K562 (cell line): Measurements from ENCODE around the gene USP35. TPM values are rescaled to one million over a fixed set of nuclear protein-coding genes. Genes with fewer than 3 reads are reported as not detected.

Experiments used
- CHD7 ChIP-seq: fragments of 200-600 bp; sonication (generic); IDR thresholded peaks from one replicate; pipeline ENCODE4 v1.6.1; 2012; ENCODE audit warnings: mild to moderate bottlenecking, low read depth, low read length, inconsistent platforms
- polyA plus RNA-seq, 8 experiments: library from polyadenylated mRNA; depleted of rRNA in 4 of 8; stranded (reverse) in 5 of 8; unstranded in 3 of 8; fragments of >200 nt; fragmentation: Nextera tagmentation in 2 of 8; fragmentation: Illumina TruSeq in 1 of 8; extraction: Ambion mirVana in 2 of 8; extraction: Trizol in 1 of 8; gene quantifications; 2 replicates each; pipeline versions ENCODE4 v1.2.1 to v1.2.3, GENCODE V29; 2011 to 2014; ENCODE audit warnings: inconsistent platforms in 1 of 8, missing spikeins in 1 of 8
- total RNA-seq, 7 experiments: library from RNA; depleted of rRNA in 6 of 7; stranded (reverse); fragments of >200 nt in 6 of 7; fragmentation: Illumina TruSeq in 2 of 7; extraction: Trizol in 2 of 7; gene quantifications; 2 replicates each; pipeline versions ENCODE4 v1.2.1 to v1.2.3, GENCODE V29; 2011 to 2021; ENCODE audit warnings: low replicate concordance in 1 of 7

Gene USP35
- total and polyA plus RNA-seq, 9 of the 15 experiments (the other 6 are each of a cell fraction or from before 2014, with no cell fraction given): 0.01 to 4.8 (median 3.6) TPM

- TF ChIP-seq CHD7: no peak
Measured at GRCh38 chr11:78248903-78249302, 60.2 kb downstream of the USP35 start (continued).
